Right forelimb (tissue), 1 donor: Measurements from ENCODE around the gene THRB.
"Not testable (repeated sequence)": the region's sequence is repeated elsewhere in the genome, so short reads cannot be mapped to it uniquely, and the experiment has no call there.

Experiments used
- DNase-seq: peaks from one replicate; pipeline ENCODE4 v3.0.0-alpha.2; 2018

Gene THRB

GRCh38 chr3:24133942-24134341, 360.7 kb downstream of the THRB start:
- no peak for DNase-seq

GRCh38 chr3:24133436-24133835, 361.2 kb downstream of the THRB start:
- no peak for DNase-seq

- no peak for DNase-seq
Measured at GRCh38 chr3:24129549-24129948, 365.1 kb downstream of the THRB start.

GRCh38 chr3:24128199-24129005, 366.2 kb downstream of the THRB start:
- DNase-seq, result no peak

GRCh38 chr3:24123596-24123995, 371.1 kb downstream of the THRB start:
- no peak for DNase-seq

GRCh38 chr3:24120434-24120833, 374.2 kb downstream of the THRB start:
- DNase-seq, result no peak

- DNase-seq, result no peak
Measured at GRCh38 chr3:24119321-24119751, 375.3 kb downstream of the THRB start.

GRCh38 chr3:24117508-24117907, 377.1 kb downstream of the THRB start:
- no peak for DNase-seq

GRCh38 chr3:24111711-24112110, 382.9 kb downstream of the THRB start:
- no peak for DNase-seq

GRCh38 chr3:24110051-24110450, 384.6 kb downstream of the THRB start:
- DNase-seq, result no peak

GRCh38 chr3:24101676-24102168, 392.9 kb downstream of the THRB start:
- DNase-seq, result no peak

GRCh38 chr3:24100696-24101402, 393.8 kb downstream of the THRB start:
- DNase-seq, result no peak

- DNase-seq, result no peak
Measured at GRCh38 chr3:24096695-24097290, 397.9 kb downstream of the THRB start.

- no peak for DNase-seq
Measured at GRCh38 chr3:24096271-24096670, 398.4 kb downstream of the THRB start.

- DNase-seq, result not testable (repeated sequence)
Measured at GRCh38 chr3:24094818-24095217, 399.8 kb downstream of the THRB start.

GRCh38 chr3:24088782-24089181, 405.9 kb downstream of the THRB start:
- no peak for DNase-seq

GRCh38 chr3:24087469-24087868, 407.2 kb downstream of the THRB start:
- DNase-seq, result no peak

- no peak for DNase-seq
Measured at GRCh38 chr3:24086617-24087404, 407.8 kb downstream of the THRB start.

GRCh38 chr3:24086206-24086605, 408.4 kb downstream of the THRB start:
- DNase-seq, result no peak

- no peak for DNase-seq
Measured at GRCh38 chr3:24072193-24072592, 422.5 kb downstream of the THRB start.

- no peak for DNase-seq
Measured at GRCh38 chr3:24069045-24069444, 425.6 kb downstream of the THRB start.

GRCh38 chr3:24067483-24067882, 427.2 kb downstream of the THRB start:
- no peak for DNase-seq
